HEK293 (cell line): Measurements from ENCODE around the gene MECP2.

Experiments
- CTCF ChIP-seq: fragments of 450-650 bp; formaldehyde crosslinking; IDR thresholded peaks from 2 replicates; pipeline ENCODE4 v1.5.1; 2016; ENCODE audit warnings: missing biosample characterization, missing genetic modification characterization
- MEIS1 ChIP-seq: sonication (generic); formaldehyde crosslinking; IDR thresholded peaks from 2 replicates; pipeline ENCODE4 v1.8.1; 2022; ENCODE audit warnings: missing genetic modification reagents, mild to moderate bottlenecking, borderline replicate concordance
- PRDM1 ChIP-seq: fragments of 450-650 bp; formaldehyde crosslinking; IDR thresholded peaks from 2 replicates; pipeline ENCODE4; 2016; ENCODE audit warnings: missing biosample characterization, missing genetic modification characterization
- ZBTB11 ChIP-seq: fragments of 450-650 bp; formaldehyde crosslinking; conservative IDR thresholded peaks from 2 replicates; pipeline ENCODE4 v1.5.1; 2016; ENCODE audit warnings: low read depth, missing biosample characterization, missing genetic modification characterization
- ZNF121 ChIP-seq: fragments of 450-650 bp; formaldehyde crosslinking; IDR thresholded peaks from 2 replicates; pipeline ENCODE4 v1.5.1; 2016; ENCODE audit warnings: missing biosample characterization, missing genetic modification characterization
- ZNF747 ChIP-seq: fragments of 450-650 bp; formaldehyde crosslinking; IDR thresholded peaks from 2 replicates; pipeline ENCODE4 v1.5.1; 2016; ENCODE audit warnings: missing biosample characterization, missing genetic modification characterization
- ZNF843 ChIP-seq: fragments of 450-650 bp; formaldehyde crosslinking; IDR thresholded peaks from 2 replicates; pipeline ENCODE4 v1.5.1; 2016; ENCODE audit warnings: missing biosample characterization, missing genetic modification characterization
- TF ChIP-seq, protein P1 (sequence below): sonication (generic); formaldehyde crosslinking; IDR thresholded peaks from 2 replicates; pipeline ENCODE4 v1.8.1; 2022; ENCODE audit warnings: mild to moderate bottlenecking, moderate library complexity, missing genetic modification reagents

- TF ChIP-seq PRDM1 (tag by site-specific recombination) = no peak
- no peak for TF ChIP-seq ZBTB11
- TF ChIP-seq MEIS1 (CRISPR knock-in tag) = no peak
- no peak for TF ChIP-seq ZNF843 (tag by site-specific recombination)
- TF ChIP-seq, protein P1, sequence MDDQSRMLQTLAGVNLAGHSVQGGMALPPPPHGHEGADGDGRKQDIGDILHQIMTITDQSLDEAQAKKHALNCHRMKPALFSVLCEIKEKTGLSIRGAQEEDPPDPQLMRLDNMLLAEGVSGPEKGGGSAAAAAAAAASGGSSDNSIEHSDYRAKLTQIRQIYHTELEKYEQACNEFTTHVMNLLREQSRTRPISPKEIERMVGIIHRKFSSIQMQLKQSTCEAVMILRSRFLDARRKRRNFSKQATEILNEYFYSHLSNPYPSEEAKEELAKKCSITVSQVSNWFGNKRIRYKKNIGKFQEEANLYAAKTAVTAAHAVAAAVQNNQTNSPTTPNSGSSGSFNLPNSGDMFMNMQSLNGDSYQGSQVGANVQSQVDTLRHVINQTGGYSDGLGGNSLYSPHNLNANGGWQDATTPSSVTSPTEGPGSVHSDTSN (CRISPR knock-in tag) = no peak
- no peak for TF ChIP-seq CTCF
- TF ChIP-seq ZNF747 = no peak
- no peak for TF ChIP-seq ZNF121 (tag by site-specific recombination)
Observed at GRCh38 chrX:154011376-154012335, 85.9 kb downstream of the MECP2 start.
